ENCODE results near the gene PDE8B.

The PDE8B gene

DNA sequence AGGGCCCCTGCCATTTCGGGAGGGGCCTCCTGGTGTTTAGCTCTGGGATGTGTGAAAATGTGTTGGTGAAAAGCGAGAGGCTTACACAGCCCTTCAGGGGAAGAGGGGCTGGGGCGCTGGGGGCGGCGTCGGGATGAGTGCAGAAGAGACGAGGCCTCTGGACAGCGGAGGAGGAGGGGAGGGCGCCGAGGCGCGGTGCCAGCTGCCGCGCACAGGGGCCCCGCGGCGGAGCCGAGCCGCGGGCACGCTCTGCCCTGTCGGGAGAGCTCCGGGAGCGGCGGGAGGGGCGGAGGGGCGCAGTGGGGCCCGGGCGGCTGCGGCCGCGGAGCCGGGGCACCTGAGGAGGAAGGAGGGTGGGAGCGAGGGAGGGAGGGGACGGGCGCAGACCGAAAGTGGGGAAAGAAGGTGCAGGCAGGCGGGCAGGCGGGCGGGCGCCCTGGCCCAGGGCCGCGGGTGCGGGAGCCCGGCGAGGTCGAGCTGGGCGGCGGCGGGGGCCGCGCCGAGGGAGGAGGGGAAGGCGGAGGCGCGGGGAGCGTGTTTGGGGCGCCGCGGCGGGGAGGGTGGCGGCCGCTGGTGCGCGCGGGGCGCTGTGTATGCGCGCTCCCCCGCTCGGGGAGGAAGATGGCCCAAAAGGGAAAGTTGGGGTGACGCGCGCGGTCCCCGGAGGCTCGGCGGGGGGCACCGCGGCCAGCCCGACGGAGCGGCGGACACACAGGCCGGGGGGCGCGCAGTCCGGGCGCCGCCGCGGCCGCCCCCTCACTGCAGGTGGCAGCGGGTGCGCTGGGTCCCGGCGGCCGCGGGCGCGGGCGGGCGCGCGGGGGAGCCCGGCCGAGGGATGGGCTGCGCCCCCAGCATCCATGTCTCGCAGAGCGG is at the start of gene PDE8B:
PDE8B (plus strand) TSS at position 590 of the 873 bp plus-strand sequence; CDS start at position 836, 246 bp downstream.
- DNase-seq, result no peak

DNA sequence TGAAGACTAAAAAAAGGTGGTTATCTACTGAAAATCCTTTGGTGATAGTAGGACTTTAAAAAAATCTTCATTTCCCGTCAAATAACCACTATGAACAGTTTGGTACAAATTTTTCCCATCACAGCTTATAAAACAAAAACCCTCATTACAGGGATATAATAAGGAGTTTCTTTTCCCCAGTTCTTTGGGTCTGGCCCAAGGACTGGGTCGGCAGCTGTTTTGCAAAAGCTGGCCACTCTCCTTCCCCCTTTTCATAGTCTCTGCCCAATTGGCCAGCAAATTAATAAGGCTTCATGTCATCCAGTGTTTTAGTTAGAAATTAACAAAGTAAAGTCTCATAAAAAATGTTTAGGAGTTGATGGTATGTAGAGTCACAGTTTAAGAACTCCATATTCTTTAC is 47.0 kb upstream of the PDE8B start:
- DNase-seq, result no peak

DNA sequence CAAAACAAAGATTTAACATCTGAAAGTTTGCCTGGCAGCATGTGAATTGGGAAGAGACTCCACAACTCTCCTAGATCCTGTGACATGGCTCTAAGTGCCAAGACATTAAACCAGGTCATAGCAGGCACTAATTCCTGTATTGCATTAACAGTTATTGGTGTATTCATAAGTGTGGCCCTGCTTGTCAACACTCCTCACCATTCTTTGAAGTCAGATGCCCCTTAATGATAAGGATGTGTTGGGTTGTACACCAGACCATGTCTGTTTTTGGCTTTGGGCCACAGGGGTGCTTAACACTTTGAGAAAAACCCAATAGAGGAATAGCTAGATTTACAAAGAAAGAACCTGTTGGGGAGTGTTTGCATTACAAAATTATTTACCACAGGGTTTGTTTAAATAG is 43.4 kb upstream of the PDE8B start:
- no peak for DNase-seq

DNA sequence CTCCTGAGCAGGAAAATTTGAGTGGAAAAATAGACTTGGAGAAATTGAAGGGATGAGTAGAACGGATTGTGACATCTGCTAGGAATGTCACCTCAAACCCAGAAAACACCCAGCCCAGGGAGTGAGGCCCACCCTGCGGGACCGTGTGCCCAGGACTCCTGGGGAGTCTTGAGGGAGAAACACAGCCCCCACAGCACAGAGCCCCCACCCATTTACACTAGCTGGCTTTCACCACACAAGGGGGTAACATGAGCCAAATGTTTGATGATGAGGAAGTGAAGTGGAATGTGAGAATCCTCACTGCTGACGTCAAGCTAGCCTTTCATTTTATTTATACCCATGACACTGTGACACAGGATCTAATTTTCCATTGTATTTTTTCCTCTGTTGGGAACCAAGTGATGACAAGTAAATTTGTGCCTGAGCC is 42.8 kb upstream of the PDE8B start:
- DNase-seq, result no peak

DNA sequence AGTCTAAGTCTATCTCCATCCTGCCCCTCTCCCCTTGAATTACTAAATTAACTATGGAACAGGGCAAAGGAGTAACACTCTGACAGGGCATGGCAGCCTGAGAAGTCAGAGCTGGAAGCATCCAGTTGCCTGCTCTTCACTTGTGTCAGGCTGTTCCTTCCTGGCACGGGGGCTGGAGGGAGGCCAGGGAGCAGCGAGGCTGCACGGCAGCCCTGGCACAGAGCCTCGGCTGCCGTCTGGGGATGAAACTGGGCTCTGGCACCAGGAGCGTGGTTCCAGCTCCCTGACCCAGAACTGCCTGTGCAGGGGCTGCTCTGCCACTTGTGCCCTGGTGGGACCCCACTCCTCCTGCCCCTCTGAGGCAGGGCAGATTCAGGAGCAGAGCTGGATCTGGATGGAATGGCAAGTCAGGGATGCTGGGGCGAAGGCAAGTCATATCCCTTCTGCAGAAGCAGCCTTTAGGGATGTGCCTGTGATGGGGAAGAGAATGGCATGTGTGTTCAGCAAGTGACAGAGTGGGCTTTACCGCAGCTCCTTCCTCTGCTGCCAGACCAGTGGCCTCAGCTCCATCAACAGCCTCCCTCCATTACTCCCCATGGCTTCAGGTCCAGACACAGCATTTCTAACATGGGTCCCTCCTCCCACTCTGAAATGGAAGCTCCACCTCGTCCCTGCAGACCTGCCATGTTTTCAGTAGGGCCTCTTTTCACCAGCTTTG is 42.2 kb upstream of the PDE8B start:
- DNase-seq, result no peak

DNA sequence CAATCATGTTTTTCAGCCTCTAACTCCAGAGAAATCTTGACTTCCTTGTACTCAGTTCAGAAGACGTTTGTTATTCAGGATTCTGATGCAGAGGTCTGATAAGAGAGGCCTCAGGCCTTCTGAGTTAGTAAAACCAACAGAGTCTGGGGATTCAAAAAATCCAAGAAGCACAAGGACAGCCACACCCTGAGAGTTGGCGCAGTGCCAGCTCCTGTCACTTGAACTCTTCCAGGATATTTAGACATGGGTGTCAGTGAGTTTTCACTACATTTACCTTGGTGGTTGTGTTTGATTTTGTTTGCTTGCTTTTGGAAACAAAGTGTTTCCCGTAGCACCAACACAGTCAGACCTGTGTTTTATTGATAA is 41.6 kb upstream of the PDE8B start:
- DNase-seq, result no peak

DNA sequence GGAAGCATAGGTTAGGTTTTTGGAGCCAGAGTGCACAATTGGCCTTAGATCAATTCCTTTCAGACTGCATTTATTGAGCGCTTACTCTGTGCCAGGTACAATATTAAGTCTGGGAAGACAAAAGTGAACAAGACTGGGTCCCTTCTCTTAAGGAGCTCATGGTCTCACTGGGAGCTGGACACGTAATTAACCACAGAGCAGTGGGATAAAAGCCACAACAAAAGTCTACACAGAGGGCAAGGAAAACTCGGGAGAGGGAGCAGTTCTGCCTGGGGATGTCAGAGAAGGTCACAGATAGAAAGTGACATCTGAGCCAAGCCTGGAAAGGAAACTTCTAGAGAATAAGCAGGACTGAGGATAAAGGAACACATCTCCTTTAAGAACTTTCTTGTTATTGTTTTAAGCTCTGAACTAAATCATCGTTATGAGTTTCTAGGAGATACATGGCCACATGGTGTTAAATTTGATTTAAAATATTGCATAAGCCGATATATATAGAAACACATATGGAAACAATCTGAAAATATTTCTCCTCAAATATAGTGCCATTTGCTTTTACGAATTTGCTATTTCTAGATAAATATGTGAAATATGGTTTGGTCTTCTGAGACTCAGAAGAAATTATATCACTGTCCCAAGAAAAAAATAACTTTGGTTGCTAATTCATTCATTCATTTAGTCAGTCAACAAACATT is 40.1 kb upstream of the PDE8B start:
- DNase-seq, result no peak

DNA sequence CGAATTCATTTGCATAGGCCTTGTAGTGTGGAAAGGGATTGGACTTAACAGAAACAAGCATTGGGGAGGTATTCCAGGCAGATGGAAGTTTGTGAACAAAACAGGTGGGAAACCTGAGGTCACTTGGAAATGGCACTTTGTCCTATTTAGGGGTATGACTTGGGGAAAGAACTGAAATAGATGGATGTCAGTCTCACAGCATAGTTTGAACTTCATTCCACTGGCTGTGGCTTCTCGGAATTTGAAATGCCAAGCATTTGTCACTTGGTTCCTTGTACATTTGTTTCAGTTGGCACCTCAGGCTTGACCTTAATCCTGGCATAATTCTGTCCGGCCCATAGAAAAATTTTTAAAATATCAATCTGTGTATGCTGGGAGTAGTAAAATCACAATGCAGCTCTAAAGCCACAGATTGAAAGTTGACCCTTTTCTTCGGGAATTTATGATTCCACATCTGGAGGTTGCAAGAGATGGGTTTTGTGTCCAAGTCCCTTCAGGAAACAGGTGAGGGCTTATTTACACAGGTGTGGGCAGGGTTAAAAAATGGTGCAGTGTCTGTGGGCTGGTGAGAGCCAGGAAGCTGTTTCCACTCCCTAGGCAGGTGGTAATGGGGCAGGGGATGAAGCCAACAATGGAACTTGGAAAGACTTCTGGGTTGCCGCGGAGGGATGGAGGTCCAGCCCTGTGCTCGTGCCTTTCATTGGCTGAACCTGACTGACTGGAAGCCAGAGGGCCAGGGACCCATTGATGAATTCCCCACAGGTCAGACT is 39.2 kb upstream of the PDE8B start:
- DNase-seq, result no peak

- no peak for DNase-seq
These were observed 37.7 kb upstream of the PDE8B start for GRCh38 chr5:77172713-77173328.

- no peak for DNase-seq
These were observed 36.0 kb upstream of the PDE8B start for GRCh38 chr5:77174526-77174925.

GRCh38 chr5:77175231-77175630 is 35.2 kb upstream of the PDE8B start:
- DNase-seq, result no peak

GRCh38 chr5:77176429-77176828 is 34.1 kb upstream of the PDE8B start:
- no peak for DNase-seq

DNA sequence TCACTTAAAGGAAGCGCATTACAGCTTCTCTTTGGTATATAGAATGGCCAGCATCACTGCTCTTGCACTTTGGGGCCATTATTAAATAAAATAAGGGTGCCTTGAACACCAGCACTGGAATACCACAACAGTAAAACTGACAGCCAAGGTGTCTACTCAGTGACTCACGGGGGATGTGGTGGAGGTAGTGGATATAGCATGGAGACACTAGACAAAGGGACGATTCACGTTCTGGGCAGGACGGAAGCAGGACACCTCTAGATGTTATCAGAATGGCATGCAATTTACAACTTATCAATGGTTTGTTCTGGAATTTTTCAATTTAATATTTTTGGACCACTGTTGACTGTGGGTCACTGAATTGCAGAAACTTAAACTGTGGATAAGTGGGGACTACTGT is 32.9 kb upstream of the PDE8B start:
- DNase-seq, result no peak

DNA sequence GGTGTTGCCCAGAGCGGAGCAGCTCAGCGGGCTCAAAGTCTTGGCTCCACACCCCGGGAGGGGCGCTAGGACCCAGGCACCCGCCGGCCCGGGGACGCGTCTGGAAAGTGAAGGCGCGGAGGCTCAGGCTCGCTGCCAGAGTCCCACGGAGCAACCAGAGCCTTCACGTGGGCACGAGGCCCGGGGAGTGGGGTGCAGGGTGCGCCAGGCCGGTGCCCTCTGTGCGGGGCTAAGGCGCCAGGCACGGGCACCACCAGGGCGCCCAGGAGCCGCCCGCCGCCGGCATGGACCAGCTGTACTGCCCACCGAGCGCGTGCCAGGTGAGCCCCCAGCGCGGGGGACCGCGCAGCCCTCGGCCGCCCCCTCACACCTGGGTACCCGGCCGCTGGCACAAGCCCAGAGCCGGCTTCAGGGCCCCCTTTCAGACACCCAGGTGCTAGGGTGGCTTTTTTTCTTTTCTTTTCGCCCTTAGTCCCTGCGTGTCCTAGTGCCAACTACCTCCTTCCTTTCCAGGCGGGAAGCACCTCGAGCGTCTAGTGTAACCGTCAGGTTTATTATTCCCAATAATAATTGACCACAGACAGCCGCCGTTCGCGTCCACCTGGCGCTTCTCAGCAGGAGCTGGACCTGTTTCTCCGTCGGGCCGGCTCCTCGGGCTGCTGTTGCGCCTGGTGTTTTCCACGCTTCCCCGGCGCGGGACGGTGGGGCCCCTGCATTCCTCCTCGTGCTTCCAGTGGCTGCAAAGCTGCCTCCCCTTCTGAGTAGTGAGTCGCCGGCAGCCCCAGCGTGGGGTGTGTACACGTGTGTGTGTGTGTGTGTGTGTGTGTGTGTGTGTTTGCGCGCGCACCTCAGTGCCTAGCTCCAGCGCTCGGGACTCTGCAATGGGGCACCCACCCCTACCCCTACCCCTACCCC is 30.1 kb upstream of the PDE8B start:
- no peak for DNase-seq

DNA sequence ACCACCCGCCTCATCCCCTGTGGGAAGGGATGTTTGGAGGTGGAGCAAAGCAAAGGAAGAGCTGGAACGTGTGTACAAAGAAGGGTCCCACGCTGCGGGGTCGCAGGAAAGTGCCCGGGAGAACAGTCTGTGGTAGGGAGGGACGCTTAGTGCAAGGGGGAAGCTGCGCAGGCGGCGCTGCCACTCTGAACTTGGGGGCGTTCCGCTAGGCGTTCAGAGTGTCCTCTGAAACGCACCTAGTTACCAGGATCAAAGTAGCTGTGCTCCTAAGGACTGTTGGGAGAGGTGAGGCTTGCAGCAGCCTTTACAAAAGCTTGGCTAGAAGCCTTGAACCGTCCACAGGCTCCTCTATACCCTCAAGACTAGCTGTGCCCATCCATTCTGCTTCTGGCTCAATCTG is 29.3 kb upstream of the PDE8B start:
- DNase-seq, result no peak

DNA sequence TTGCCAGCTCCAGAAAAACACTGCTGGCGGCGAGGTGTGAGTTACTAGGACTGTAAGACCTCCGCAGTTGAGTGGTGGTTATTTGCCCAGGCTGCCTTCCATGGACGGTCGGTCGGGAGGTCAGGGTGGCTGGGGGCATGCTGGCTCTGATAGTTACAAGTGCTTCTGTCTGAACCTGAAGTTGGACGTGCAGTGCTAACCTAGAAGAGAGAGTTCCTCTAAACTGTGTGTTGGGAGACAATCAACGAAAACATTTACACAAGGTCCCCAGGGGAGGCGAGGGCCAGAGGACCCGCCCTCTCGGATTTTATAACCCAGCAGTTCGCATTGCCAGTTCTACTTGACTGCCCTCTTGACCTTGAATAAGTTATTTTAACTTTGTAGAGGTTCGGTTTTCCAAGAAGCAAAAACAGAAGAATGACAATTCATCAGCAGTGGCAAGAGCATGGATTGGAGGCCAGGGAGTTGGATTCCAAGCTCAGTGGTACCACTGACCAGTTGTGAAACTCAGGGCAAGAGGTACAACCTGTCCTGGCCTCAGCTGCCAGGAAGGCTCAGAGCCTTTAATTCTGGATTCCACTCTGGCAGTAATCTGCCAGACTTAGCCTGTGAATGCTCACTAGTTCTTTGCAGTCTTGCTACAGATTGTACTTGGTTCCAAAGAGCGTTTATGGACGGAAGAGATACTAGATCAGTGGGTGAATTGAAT is 28.7 kb upstream of the PDE8B start:
- DNase-seq, result no peak

- no peak for DNase-seq
These were observed 28.1 kb upstream of the PDE8B start for GRCh38 chr5:77182367-77182766.

DNA sequence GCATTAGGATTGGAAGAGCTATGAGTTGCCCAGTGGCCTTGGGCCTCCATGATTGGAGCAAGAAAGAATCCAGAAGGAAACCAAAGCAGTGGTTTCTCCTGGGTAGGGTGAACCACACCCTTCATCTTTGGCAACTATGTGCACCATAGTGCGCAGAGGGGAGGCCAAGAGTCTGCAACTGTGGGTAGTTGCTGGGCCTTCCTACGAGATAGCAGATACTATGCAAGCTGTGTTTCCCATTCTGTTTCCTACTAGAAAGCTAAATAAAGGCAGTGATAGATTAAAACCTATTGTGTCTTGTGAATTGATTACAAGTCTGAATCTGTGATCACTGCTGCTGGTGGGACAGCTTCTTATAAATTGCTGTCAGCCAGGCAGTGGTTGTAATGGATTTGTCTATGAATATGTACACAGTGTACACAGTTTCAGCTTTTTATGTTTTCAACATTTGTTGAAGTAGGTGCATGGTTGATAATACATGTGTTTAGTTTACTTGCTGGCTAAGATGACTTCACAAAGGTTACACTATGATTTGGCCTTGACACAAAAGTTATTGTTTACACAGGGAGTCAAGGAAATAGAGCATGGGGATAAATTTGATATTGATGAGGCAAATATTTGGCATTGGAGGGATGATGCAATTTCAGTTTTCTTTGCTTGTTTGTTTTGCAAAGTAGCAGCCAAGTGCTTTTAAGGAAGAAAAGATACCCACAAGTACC is 23.7 kb upstream of the PDE8B start:
- no peak for DNase-seq

DNA sequence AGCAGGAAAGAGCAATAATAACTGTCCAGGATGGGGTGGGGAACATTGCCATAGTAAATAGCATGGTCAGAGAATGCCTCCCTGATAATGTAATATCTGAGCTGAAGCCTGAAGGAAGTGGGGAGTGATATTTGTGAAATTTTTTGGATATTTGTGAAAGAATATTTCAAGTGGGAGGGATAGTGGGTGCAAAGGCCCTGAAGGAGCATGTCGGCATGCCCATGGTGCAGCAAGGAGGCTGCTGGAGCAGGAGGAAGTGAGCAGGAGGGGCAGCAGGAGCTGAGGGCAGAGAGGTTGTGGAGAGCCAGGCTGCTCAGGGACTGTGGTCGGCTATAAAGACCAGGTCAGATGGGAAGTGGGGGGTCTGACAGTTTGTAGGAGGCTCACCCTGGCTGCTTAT is 21.1 kb upstream of the PDE8B start:
- DNase-seq, result no peak

- DNase-seq, result no peak
These were observed 17.9 kb upstream of the PDE8B start for GRCh38 chr5:77192441-77193050.

Data from AML-193 (cell line).